T-helper 2 cell treated with Interferon-gamma antibody and Interleukin-4, amounts not matched to agents 5 μg/mL and 100 μg/mL, for 36 hours (primary cell): ENCODE measurements around the gene ADAT3.

Source experiments
- DNase-seq: peaks from one replicate; pipeline ENCODE4 v3.0.0; 2021; ENCODE audit warnings: low spot score
- H3K27ac Mint-ChIP-seq: one replicate; pipeline ENCODE4 v1.8.0; 2021; ENCODE audit warnings: mild to moderate bottlenecking, mixed read lengths
- H3K27me3 Mint-ChIP-seq: one replicate; pipeline ENCODE4 v1.8.0; 2021; ENCODE audit warnings: low read depth, mixed read lengths
- H3K36me3 Mint-ChIP-seq: one replicate; pipeline ENCODE4 v1.8.0; 2021; ENCODE audit warnings: low read depth, mixed read lengths
- H3K4me1 Mint-ChIP-seq: one replicate; pipeline ENCODE4 v1.8.0; 2021; ENCODE audit warnings: low read depth, mixed read lengths
- H3K4me3 Mint-ChIP-seq: one replicate; pipeline ENCODE4 v1.8.0; 2022; ENCODE audit warnings: mild to moderate bottlenecking, moderate library complexity, mixed read lengths
- H3K9me3 Mint-ChIP-seq: one replicate; pipeline ENCODE4 v1.8.0; 2021; ENCODE audit warnings: mixed read lengths

Gene ADAT3

GRCh38 chr19:1905110-1905862 is at the start of gene ADAT3, which contains the start of gene SCAMP4:
Gene ADAT3 (plus strand): TSS chr19:1905399. CDS start chr19:1912048, 6,649 bp downstream.
Gene SCAMP4 (plus strand): TSS chr19:1905399. CDS start chr19:1915020, 9,621 bp downstream.
- H3K27ac Mint-ChIP-seq = peak within 1 kb of the TSS; percentile 86
- H3K4me1 Mint-ChIP-seq = peaks cover 27% of the 10 kb centered on the region
- H3K36me3 Mint-ChIP-seq = peaks cover 3% of the 10 kb centered on the region
- H3K27me3 Mint-ChIP-seq = no peaks in the 10 kb centered on the region
- peak within 1 kb of the TSS; percentile 89 for H3K4me3 Mint-ChIP-seq
- peak; percentile 99 for DNase-seq
- no peaks in the 10 kb centered on the region for H3K9me3 Mint-ChIP-seq

- H3K4me1 Mint-ChIP-seq = peaks cover 20% of the 10 kb centered on the region
- H3K4me3 Mint-ChIP-seq = peak overlapping the region; percentile 84
- H3K27me3 Mint-ChIP-seq = no peaks in the 10 kb centered on the region
- H3K36me3 Mint-ChIP-seq = peaks cover 7% of the 10 kb centered on the region
- H3K9me3 Mint-ChIP-seq = no peaks in the 10 kb centered on the region
- peak overlapping the region; percentile 92 for H3K27ac Mint-ChIP-seq
- DNase-seq = peak; percentile 45
These were observed 49.4 kb upstream of the ADAT3 start for GRCh38 chr19:1855828-1856255.

GRCh38 chr19:1856345-1856697 is 48.9 kb upstream of the ADAT3 start:
- peaks cover 21% of the 10 kb centered on the region for H3K4me1 Mint-ChIP-seq
- H3K27ac Mint-ChIP-seq = peak overlapping the region; percentile 92
- H3K36me3 Mint-ChIP-seq = peaks cover 6% of the 10 kb centered on the region
- H3K4me3 Mint-ChIP-seq = peak overlapping the region; percentile 84
- no peak for DNase-seq
- H3K9me3 Mint-ChIP-seq = no peaks in the 10 kb centered on the region
- no peaks in the 10 kb centered on the region for H3K27me3 Mint-ChIP-seq

- Mint-ChIP-seq H3K27ac (peak overlapping the region; percentile 92), H3K4me3 (peak overlapping the region; percentile 84), H3K9me3 (no peaks in the 10 kb centered on the region), H3K27me3 (no peaks in the 10 kb centered on the region), H3K4me1 (peaks cover 25% of the 10 kb centered on the region), H3K36me3 (peaks cover 6% of the 10 kb centered on the region)
- DNase-seq = peak; percentile 67
These were observed 48.2 kb upstream of the ADAT3 start for GRCh38 chr19:1856698-1857603.

- H3K4me3 Mint-ChIP-seq = peak overlapping the region; percentile 40
- H3K36me3 Mint-ChIP-seq = peaks cover 6% of the 10 kb centered on the region
- no peaks in the 10 kb centered on the region for H3K9me3 Mint-ChIP-seq
- no peaks in the 10 kb centered on the region for H3K27me3 Mint-ChIP-seq
- peaks cover 25% of the 10 kb centered on the region for H3K4me1 Mint-ChIP-seq
- H3K27ac Mint-ChIP-seq = peak overlapping the region; percentile 65
- DNase-seq = no peak
These were observed 47.4 kb upstream of the ADAT3 start for GRCh38 chr19:1857648-1858326.

GRCh38 chr19:1858412-1859081 is 46.7 kb upstream of the ADAT3 start:
- DNase-seq = no peak
- H3K36me3 Mint-ChIP-seq = peaks cover 2% of the 10 kb centered on the region
- peak overlapping the region; percentile 63 for H3K27ac Mint-ChIP-seq
- no peaks in the 10 kb centered on the region for H3K9me3 Mint-ChIP-seq
- no peaks in the 10 kb centered on the region for H3K27me3 Mint-ChIP-seq
- H3K4me3 Mint-ChIP-seq = peak overlapping the region; percentile 12
- H3K4me1 Mint-ChIP-seq = peaks cover 18% of the 10 kb centered on the region

GRCh38 chr19:1859331-1859781 is 45.8 kb upstream of the ADAT3 start:
- peak overlapping the region; percentile 72 for H3K27ac Mint-ChIP-seq
- peaks cover 2% of the 10 kb centered on the region for H3K36me3 Mint-ChIP-seq
- no peaks in the 10 kb centered on the region for H3K27me3 Mint-ChIP-seq
- H3K4me1 Mint-ChIP-seq = peaks cover 18% of the 10 kb centered on the region
- H3K4me3 Mint-ChIP-seq = peak overlapping the region; percentile 43
- no peak for DNase-seq
- no peaks in the 10 kb centered on the region for H3K9me3 Mint-ChIP-seq

- Mint-ChIP-seq H3K27me3 (no peaks in the 10 kb centered on the region), H3K9me3 (no peaks in the 10 kb centered on the region), H3K4me1 (peaks cover 11% of the 10 kb centered on the region), H3K4me3 (no peak overlapping the region), H3K27ac (no peak overlapping the region), H3K36me3 (peaks cover 2% of the 10 kb centered on the region)
- DNase-seq = no peak
These were observed 45.0 kb upstream of the ADAT3 start for GRCh38 chr19:1860042-1860775.

GRCh38 chr19:1860821-1861598 is 44.2 kb upstream of the ADAT3 start:
- peaks cover 2% of the 10 kb centered on the region for H3K36me3 Mint-ChIP-seq
- H3K4me1 Mint-ChIP-seq = peaks cover 11% of the 10 kb centered on the region
- no peak for DNase-seq
- no peak overlapping the region for H3K27ac Mint-ChIP-seq
- H3K27me3 Mint-ChIP-seq = no peaks in the 10 kb centered on the region
- peak overlapping the region; percentile 96 for H3K4me3 Mint-ChIP-seq
- H3K9me3 Mint-ChIP-seq = no peaks in the 10 kb centered on the region

GRCh38 chr19:1861599-1862031 is 43.6 kb upstream of the ADAT3 start:
- H3K27ac Mint-ChIP-seq = peak overlapping the region; percentile 68
- H3K4me1 Mint-ChIP-seq = peaks cover 8% of the 10 kb centered on the region
- H3K36me3 Mint-ChIP-seq = peaks cover 2% of the 10 kb centered on the region
- H3K4me3 Mint-ChIP-seq = peak overlapping the region; percentile 96
- no peaks in the 10 kb centered on the region for H3K9me3 Mint-ChIP-seq
- DNase-seq = no peak
- H3K27me3 Mint-ChIP-seq = no peaks in the 10 kb centered on the region

- H3K4me3 Mint-ChIP-seq = peak overlapping the region; percentile 96
- no peaks in the 10 kb centered on the region for H3K9me3 Mint-ChIP-seq
- H3K27ac Mint-ChIP-seq = peak overlapping the region; percentile 95
- H3K4me1 Mint-ChIP-seq = peaks cover 8% of the 10 kb centered on the region
- H3K36me3 Mint-ChIP-seq = peaks cover 3% of the 10 kb centered on the region
- H3K27me3 Mint-ChIP-seq = no peaks in the 10 kb centered on the region
- DNase-seq = no peak
These were observed 43.2 kb upstream of the ADAT3 start for GRCh38 chr19:1862068-1862423.
